ENCODE measurements around the gene MYO1E. TPM values are rescaled to one million over a fixed set of nuclear protein-coding genes. Genes with fewer than 3 reads are reported as not detected.

MYO1E gene
- total RNA-seq, 4 donors from 2014 or later, result 55.7 to 147 (median 68.5) TPM

DNA sequence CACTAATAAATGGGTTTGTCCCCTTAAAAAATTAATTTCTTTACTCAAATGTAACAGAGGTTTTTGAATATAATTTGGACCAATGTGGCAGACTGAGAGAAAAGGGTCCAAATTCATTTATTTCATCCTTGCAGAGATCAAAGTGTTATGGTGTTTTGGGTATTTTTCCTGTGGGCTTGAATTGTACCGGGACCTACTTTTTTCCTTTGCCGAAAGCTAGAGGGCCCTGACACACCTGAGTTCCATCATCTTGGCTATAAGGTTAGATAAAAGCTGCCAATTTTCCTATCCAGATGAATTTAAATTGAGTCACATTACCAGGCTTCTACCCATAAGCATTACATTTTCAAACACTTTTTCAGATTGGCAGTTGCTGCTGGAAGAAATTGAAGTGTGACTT lies 266.8 kb downstream of the MYO1E start:
- Histone ChIP-seq H3K27ac (no peak overlapping the region), H3K36me3 (no peaks in the 10 kb centered on the region), H3K4me3 (peak overlapping the region in 1 of 4 donors; percentile 72), H3K27me3 (no peaks in the 10 kb centered on the region), H3K4me1 (peaks cover 0 to 13% (median 2%) of the 10 kb centered on the region in 4 donors), H3K9me3 (no peaks in the 10 kb centered on the region)
- TF ChIP-seq POLR2A (IDR thresholded peaks at IDR 0.05), result no peak
- WGBS, 2 donors, result 23 to 44% methylated on average over 2 of the region's 2 CpGs
- no peak for DNase-seq (ENCODE audit: low spot score in 2 of 2)

DNA sequence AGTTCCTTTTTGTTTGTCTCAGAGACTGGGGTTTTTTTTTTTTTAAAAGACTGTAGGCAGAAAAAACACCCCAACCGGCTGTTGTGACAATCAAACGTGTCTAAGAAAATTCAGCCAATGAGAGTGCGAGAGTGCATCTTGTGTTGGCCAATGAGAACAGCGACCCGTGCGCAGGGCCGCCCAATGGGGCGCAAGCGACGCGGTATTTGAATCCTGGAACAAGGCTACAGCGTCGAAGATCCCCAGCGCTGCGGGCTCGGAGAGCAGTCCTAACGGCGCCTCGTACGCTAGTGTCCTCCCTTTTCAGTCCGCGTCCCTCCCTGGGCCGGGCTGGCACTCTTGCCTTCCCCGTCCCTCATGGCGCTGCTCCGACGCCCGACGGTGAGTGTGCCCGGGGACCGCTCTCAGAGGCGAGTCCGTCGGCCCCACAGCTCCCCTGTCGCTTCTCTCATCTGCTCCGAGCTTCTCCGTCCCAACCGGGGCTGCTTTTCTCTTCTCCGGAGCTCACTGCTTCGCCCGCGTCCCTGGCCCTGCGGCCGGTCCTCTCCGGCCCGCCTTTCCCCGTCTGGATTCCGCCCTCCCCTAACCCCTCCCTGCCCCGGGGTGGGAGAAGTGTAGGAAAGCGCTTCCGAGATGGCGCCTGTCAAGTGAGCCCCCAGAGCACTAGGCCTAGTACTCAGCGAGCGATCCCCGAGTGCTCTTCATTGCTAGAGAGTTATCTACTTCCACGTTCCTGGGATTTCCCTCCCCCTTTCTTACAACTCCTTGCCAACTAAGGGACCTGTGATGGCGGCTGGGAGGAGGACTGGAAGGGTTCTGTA lies 267.5 kb downstream of the MYO1E start, which contains the start of gene CCNB2:
TSS of gene CCNB2 (plus strand) at position 235 of the 821 bp plus-strand sequence. CDS start at position 358, 123 bp downstream.
- DNase-seq (ENCODE audit: low spot score in 2 of 2), result peak; percentile 61 to 76
- Histone ChIP-seq H3K27me3 (no peaks in the 10 kb centered on the region), H3K9me3 (no peaks in the 10 kb centered on the region), H3K36me3 (peaks cover 0 to 4% (median 0%) of the 10 kb centered on the region in 3 donors), H3K4me3 (peak within 1 kb of the TSS; percentile 52 to 72 (median 60)), H3K27ac (peak within 1 kb of the TSS in 3 of 4 donors; percentile 10 to 45 (median 26)), H3K4me1 (peaks cover 0 to 13% (median 2%) of the 10 kb centered on the region in 4 donors)
- 1 to 2% methylated on average over 48 to 57 of the region's 57 CpGs for WGBS, 2 donors
- TF ChIP-seq POLR2A (IDR thresholded peaks at IDR 0.05), result no peak
- TF ChIP-seq, protein P1, sequence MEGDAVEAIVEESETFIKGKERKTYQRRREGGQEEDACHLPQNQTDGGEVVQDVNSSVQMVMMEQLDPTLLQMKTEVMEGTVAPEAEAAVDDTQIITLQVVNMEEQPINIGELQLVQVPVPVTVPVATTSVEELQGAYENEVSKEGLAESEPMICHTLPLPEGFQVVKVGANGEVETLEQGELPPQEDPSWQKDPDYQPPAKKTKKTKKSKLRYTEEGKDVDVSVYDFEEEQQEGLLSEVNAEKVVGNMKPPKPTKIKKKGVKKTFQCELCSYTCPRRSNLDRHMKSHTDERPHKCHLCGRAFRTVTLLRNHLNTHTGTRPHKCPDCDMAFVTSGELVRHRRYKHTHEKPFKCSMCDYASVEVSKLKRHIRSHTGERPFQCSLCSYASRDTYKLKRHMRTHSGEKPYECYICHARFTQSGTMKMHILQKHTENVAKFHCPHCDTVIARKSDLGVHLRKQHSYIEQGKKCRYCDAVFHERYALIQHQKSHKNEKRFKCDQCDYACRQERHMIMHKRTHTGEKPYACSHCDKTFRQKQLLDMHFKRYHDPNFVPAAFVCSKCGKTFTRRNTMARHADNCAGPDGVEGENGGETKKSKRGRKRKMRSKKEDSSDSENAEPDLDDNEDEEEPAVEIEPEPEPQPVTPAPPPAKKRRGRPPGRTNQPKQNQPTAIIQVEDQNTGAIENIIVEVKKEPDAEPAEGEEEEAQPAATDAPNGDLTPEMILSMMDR (IDR thresholded peaks at IDR 0.05), result peak in 1 of 5 experiments; percentile 8
- TF ChIP-seq EP300 (IDR thresholded peaks at IDR 0.05), result peak in 1 of 2 donors; percentile 53

GRCh38 chr15:59104602-59104911 lies 268.1 kb downstream of the MYO1E start:
- no peaks in the 10 kb centered on the region for H3K27me3 ChIP-seq
- peaks cover 0 to 9% (median 0%) of the 10 kb centered on the region in 3 donors for H3K36me3 ChIP-seq
- no peaks in the 10 kb centered on the region for H3K9me3 ChIP-seq
- no peak for TF ChIP-seq EP300 (IDR thresholded peaks at IDR 0.05)
- TF ChIP-seq, protein P1 (IDR thresholded peaks at IDR 0.05), result no peak
- no peak for TF ChIP-seq POLR2A (IDR thresholded peaks at IDR 0.05)
- DNase-seq (ENCODE audit: low spot score in 2 of 2), result no peak
- peaks cover 0 to 13% (median 2%) of the 10 kb centered on the region in 4 donors for H3K4me1 ChIP-seq
- H3K27ac ChIP-seq, result peak overlapping the region in 1 of 4 donors; percentile 10
- 0 to 2% methylated on average over 9 of the region's 9 CpGs for WGBS, 2 donors
- H3K4me3 ChIP-seq, result peak overlapping the region in 3 of 4 donors; percentile 52 to 72 (median 66)

- H3K9me3 ChIP-seq, result no peaks in the 10 kb centered on the region
- H3K4me1 ChIP-seq, result peaks cover 0 to 3% (median 0%) of the 10 kb centered on the region in 4 donors
- no peaks in the 10 kb centered on the region for H3K27me3 ChIP-seq
- H3K36me3 ChIP-seq, result peaks cover 0 to 47% (median 0%) of the 10 kb centered on the region in 3 donors
- no peak overlapping the region for H3K27ac ChIP-seq
- H3K4me3 ChIP-seq, result no peak overlapping the region
- WGBS, 2 donors, result 63 to 81% methylated on average over 2 of the region's 2 CpGs
- TF ChIP-seq, protein P1 (IDR thresholded peaks at IDR 0.05), result no peak
- TF ChIP-seq POLR2A (IDR thresholded peaks at IDR 0.05), result no peak
- no peak for TF ChIP-seq EP300 (IDR thresholded peaks at IDR 0.05)
- DNase-seq (ENCODE audit: low spot score in 2 of 2), result no peak
Observed at GRCh38 chr15:59099162-59099685, 273.4 kb downstream of the MYO1E start.

GRCh38 chr15:59096429-59096828 lies 276.2 kb downstream of the MYO1E start:
- Histone ChIP-seq H3K27ac (no peak overlapping the region), H3K4me1 (no peaks in the 10 kb centered on the region), H3K36me3 (peaks cover 0 to 73% (median 5%) of the 10 kb centered on the region in 3 donors), H3K27me3 (no peaks in the 10 kb centered on the region), H3K9me3 (no peaks in the 10 kb centered on the region), H3K4me3 (no peak overlapping the region)
- TF ChIP-seq POLR2A (IDR thresholded peaks at IDR 0.05) (no peak), EP300 (IDR thresholded peaks at IDR 0.05) (no peak)
- TF ChIP-seq, protein P1 (IDR thresholded peaks at IDR 0.05), result no peak
- WGBS, 2 donors, result 72 to 85% methylated on average over 3 of the region's 3 CpGs
- DNase-seq (ENCODE audit: low spot score in 2 of 2), result no peak
